Heart right ventricle (tissue), 16 donors: ENCODE measurements around the gene POU2F3. TPM values are rescaled to one million over a fixed set of nuclear protein-coding genes. Genes with fewer than 3 reads are reported as not detected.

Experiments
- ATAC-seq, 8 donors: fragments of 200-7000 bp; cut with Tn5 transposase; one replicate each; pipeline ENCODE4 v1.9.1; 2020; ENCODE audit warnings: mild to moderate bottlenecking in 8 of 8, moderate library complexity in 8 of 8, moderate number of reproducible peaks in 1 of 8
- DNase-seq, 2 donors: peaks; one replicate each; pipeline ENCODE4 v3.0.0-alpha.2; 2020
- H3K27ac ChIP-seq, 10 donors: fragments of 200-600 bp; sonication (generic) in 2 of 10; one replicate each; pipeline versions ENCODE4 v1.5.0 to v1.8.0; 2020 to 2022; ENCODE audit warnings: mild to moderate bottlenecking in 3 of 10
- H3K27me3 ChIP-seq, 7 donors: fragments of 200-600 bp; one replicate each; pipeline ENCODE4 v1.8.0; 2021 to 2022; ENCODE audit warnings: mild to moderate bottlenecking in 2 of 7
- H3K36me3 ChIP-seq, 9 donors: fragments of 200-600 bp; sonication (generic) in 1 of 9; one replicate each; pipeline versions ENCODE4 v1.5.0 to v1.8.0; 2020 to 2022; ENCODE audit warnings: mild to moderate bottlenecking in 2 of 9
- H3K4me1 ChIP-seq, 9 donors: fragments of 200-600 bp; sonication (generic) in 1 of 9; one replicate each; pipeline versions ENCODE4 v1.5.0 to v1.8.0; 2020 to 2022; ENCODE audit warnings: mild to moderate bottlenecking in 4 of 9
- H3K4me3 ChIP-seq, 10 donors: fragments of 200-600 bp; sonication (generic) in 2 of 10; one replicate each; pipeline versions ENCODE4 v1.5.0 to v1.8.0; 2020 to 2022; ENCODE audit warnings: mild to moderate bottlenecking in 7 of 10, moderate library complexity in 2 of 10
- H3K9me3 ChIP-seq, 11 donors: fragments of 200-600 bp in 10 of 11; sonication (generic) in 2 of 11; one replicate each; pipeline versions ENCODE4 v1.5.0 to v1.8.0; 2013 to 2022; ENCODE audit warnings: mild to moderate bottlenecking in 2 of 11, control low read depth in 1 of 11, moderate library complexity in 1 of 11
- CTCF ChIP-seq, 9 donors: fragments of 200-600 bp; sonication (generic) in 2 of 9; IDR thresholded peaks; one replicate each; pipeline versions ENCODE4 v1.5.0 to v1.8.0; 2021 to 2022; ENCODE audit warnings: antibody characterized with exemption in 9 of 9, mild to moderate bottlenecking in 5 of 9, moderate library complexity in 1 of 9
- WGBS, 2 donors: extraction: QIAGEN DNeasy Blood & Tissue Kit; methylation state at CpG; one replicate each; pipeline ENCODE4 v1.1.7; 2013; ENCODE audit warnings: inconsistent platforms in 1 of 2; 5-methylcytosine and 5-hydroxymethylcytosine counted together
- intact Hi-C, 10 donors: fragments of 100-400 bp; cut with DNase I; formaldehyde crosslinking; loops; one replicate each; pipeline versions ENCODE4 v1.11.1 to v1.14.2; 2022
- polyA plus RNA-seq, 2 donors: library from polyadenylated mRNA; stranded (reverse); fragments of 200-250 nt; gene quantifications; one replicate each; pipeline ENCODE4 v1.2.3, GENCODE V29; 2013
- total RNA-seq, 10 donors: library from RNA; stranded (reverse); fragmentation: NEBNext Ultra II Directional in 3 of 10; extraction: Animal tissue kit (Norgen Biotek cat#: 25700) in 3 of 10; gene quantifications; one replicate each; pipeline versions ENCODE4 v1.2.1 to v1.2.4, GENCODE V29; 2021 to 2023
- donor health status: Arrhythmogenic right ventricular cardiomyopathy.
- donor health status: ischemic (EF 13 %, LVEDD 7.1; RV severe dilation, severe dysfunction).
- donor health status: healthy with polysubstance abuse.
- donor health status: DM: no; HTN: yes; CAD: no.
- donor health status: DM: no; HTN: no; CAD: no.
- donor health status: ischemic (EF 25% LVEDD 6.9; RV normal size, moderate dysfunction).
- donor health status: ischemic (EF 25% LVEDD 5.7; RV mildly dilated, moderate dysfunction).
- donor health status: healthy.
- donor health status: DM: yes; HTN: yes; CAD: no.
- donor health status: Ischemic cardiomyopathy.
- donor health status: ischemic (EF 35%, LVEDD 5.7; RV mildly dilated, moderate dysfunction).
- donor health status: nonischemic (EF 11% LVEDD 7.7; RV severe dilation, severe dysfunction).
- donor health status: DM: yes; HTN: yes; CAD: no.
- donor health status: PGD.
- donor health status: ischemic (EF 29% LVEDD 5.4; RV normal size, mild dysfunction).
- donor health status: nonischemic (EF 23%, LVEDD 6.1; RV moderate dilation, normal function).

The POU2F3 gene
- total and polyA plus RNA-seq, 12 donors = 0.03 to 0.15 TPM; not detected in 10

- ATAC-seq (no peak), DNase-seq (no peak)
- Histone ChIP-seq H3K36me3 (no peaks in the 10 kb centered on the region), H3K27ac (no peak overlapping the region), H3K27me3 (peaks cover 0 to 11% (median 3%) of the 10 kb centered on the region in 7 donors), H3K9me3 (no peaks in the 10 kb centered on the region), H3K4me1 (peaks cover 0 to 11% (median 0%) of the 10 kb centered on the region in 9 donors), H3K4me3 (no peak overlapping the region)
- WGBS, 2 donors = 55 to 64% methylated on average over 1 of the region's 1 CpG
- no peak for TF ChIP-seq CTCF (IDR thresholded peaks at IDR 0.05)
- intact Hi-C loops = no loop called here
Observed at GRCh38 chr11:120200677-120201076, 39.3 kb upstream of the POU2F3 start.

- intact Hi-C loops = no loop called here
Observed at GRCh38 chr11:120201653-120202052, 38.3 kb upstream of the POU2F3 start.

GRCh38 chr11:120203626-120204025, 36.3 kb upstream of the POU2F3 start:
- no peak for ATAC-seq
- H3K9me3 ChIP-seq = no peaks in the 10 kb centered on the region
- no peak for DNase-seq
- no peak overlapping the region for H3K27ac ChIP-seq
- TF ChIP-seq CTCF (IDR thresholded peaks at IDR 0.05) = no peak
- H3K4me1 ChIP-seq = peaks cover 0 to 18% (median 11%) of the 10 kb centered on the region in 9 donors
- no peak overlapping the region for H3K4me3 ChIP-seq
- no peaks in the 10 kb centered on the region for H3K36me3 ChIP-seq
- 85 to 91% methylated on average over 4 of the region's 4 CpGs for WGBS, 2 donors
- intact Hi-C loops = no loop called here
- peaks cover 0 to 7% (median 0%) of the 10 kb centered on the region in 7 donors for H3K27me3 ChIP-seq

More at GRCh38 chr11:120201653-120202052, 38.3 kb upstream of the POU2F3 start:
- no peak overlapping the region for H3K27ac ChIP-seq
- 65 to 74% methylated on average over 3 of the region's 3 CpGs for WGBS, 2 donors
- H3K4me1 ChIP-seq = peaks cover 0 to 12% (median 0%) of the 10 kb centered on the region in 9 donors
- no peak for DNase-seq
- H3K27me3 ChIP-seq = peaks cover 0 to 7% (median 3%) of the 10 kb centered on the region in 7 donors
- H3K9me3 ChIP-seq = no peaks in the 10 kb centered on the region
- no peaks in the 10 kb centered on the region for H3K36me3 ChIP-seq
- ATAC-seq = no peak
- no peak overlapping the region for H3K4me3 ChIP-seq
- no peak for TF ChIP-seq CTCF (IDR thresholded peaks at IDR 0.05)

- ATAC-seq = no peak
- peaks cover 0 to 4% (median 0%) of the 10 kb centered on the region in 7 donors for H3K27me3 ChIP-seq
Observed at GRCh38 chr11:120205596-120206161, 34.3 kb upstream of the POU2F3 start.

More at GRCh38 chr11:120205596-120206161, 34.3 kb upstream of the POU2F3 start:
- Histone ChIP-seq H3K4me3 (no peak overlapping the region), H3K9me3 (no peaks in the 10 kb centered on the region), H3K4me1 (peaks cover 4 to 37% (median 29%) of the 10 kb centered on the region in 9 donors), H3K27ac (no peak overlapping the region), H3K36me3 (no peaks in the 10 kb centered on the region)
- DNase-seq = no peak
- 90 to 95% methylated on average over 7 of the region's 7 CpGs for WGBS, 2 donors
- TF ChIP-seq CTCF (IDR thresholded peaks at IDR 0.05) = no peak
- intact Hi-C loops = no loop called here
